Heart left ventricle (tissue), 13 donors: ENCODE data around the gene ETV6.

Experiments
- CTCF ChIP-seq, 12 donors: fragments of 200-600 bp; sonication (generic) in 4 of 12; IDR thresholded peaks; one replicate each; pipeline versions ENCODE4 v1.5.0 to v1.8.0; 2018 to 2022; ENCODE audit warnings: antibody characterized with exemption in 12 of 12, mild to moderate bottlenecking in 5 of 12
- POLR2A ChIP-seq, 2 donors: fragments of 450-650 bp; IDR thresholded peaks; one replicate each; pipeline ENCODE4 v1.6.1; 2017; ENCODE audit warnings: antibody characterized with exemption in 2 of 2, mild to moderate bottlenecking in 2 of 2, moderate library complexity in 2 of 2
- donor health status: ischemic (EF 13 %, LVEDD 7.1; RV severe dilation, severe dysfunction).
- donor health status: DM: no; HTN: yes; CAD: no.
- donor health status: DM: no; HTN: no; CAD: no.
- donor health status: ischemic (EF 25% LVEDD 6.9; RV normal size, moderate dysfunction).
- donor health status: ischemic (EF 25% LVEDD 5.7; RV mildly dilated, moderate dysfunction).
- donor health status: ischemic (EF 35%, LVEDD 5.7; RV mildly dilated, moderate dysfunction).
- donor health status: nonischemic (EF 11% LVEDD 7.7; RV severe dilation, severe dysfunction).
- donor health status: DM: yes; HTN: yes; CAD: no.
- donor health status: PGD.
- donor health status: ischemic (EF 29% LVEDD 5.4; RV normal size, mild dysfunction).
- donor health status: nonischemic (EF 23%, LVEDD 6.1; RV moderate dilation, normal function).

- no peak for TF ChIP-seq CTCF (IDR thresholded peaks at IDR 0.05)
- TF ChIP-seq POLR2A (IDR thresholded peaks at IDR 0.05), result no peak
Observed at GRCh38 chr12:11859705-11860425, 210.4 kb downstream of the ETV6 start.
